Body of pancreas (tissue), 4 donors: Measurements from ENCODE around the gene RBM10. TPM values are rescaled to one million over a fixed set of nuclear protein-coding genes. Genes with fewer than 3 reads are reported as not detected.

ENCODE experiments used
- ATAC-seq: fragments of 150-250 bp; one replicate; pipeline ENCODE4 v1.9.1; 2016
- DNase-seq, 4 donors: peaks; one replicate each; pipeline ENCODE4 v3.0.0-alpha.2; 2019
- H3K27ac ChIP-seq, 4 donors: fragments of 200-600 bp; sonication (generic); 1 replicate in 3 of 4; 2 replicates in 1 of 4; pipeline versions ENCODE4 v1.5.1 to v1.6.1; 2016 to 2019; ENCODE audit warnings: mild to moderate bottlenecking in 1 of 4, mixed read lengths in 1 of 4, moderate library complexity in 1 of 4
- H3K27me3 ChIP-seq, 2 donors: fragments of 200-600 bp; sonication (generic); one replicate each; pipeline ENCODE4 v1.6.0; 2016; ENCODE audit warnings: mild to moderate bottlenecking in 1 of 2
- H3K36me3 ChIP-seq, 2 donors: fragments of 200-600 bp; sonication (generic); replicated peaks in 1 of 2; 2 replicates each; pipeline ENCODE4 v1.5.1; 2016; ENCODE audit warnings: low read depth in 2 of 2; ENCODE audit not compliant: insufficient read depth in 1 of 2
- H3K4me1 ChIP-seq: fragments of 200-600 bp; sonication (generic); one replicate; pipeline ENCODE4 v1.6.0; 2016
- H3K4me3 ChIP-seq, 2 donors: fragments of 200-600 bp; sonication (generic); 1 replicate in 1 of 2; 2 replicates in 1 of 2; pipeline ENCODE4 v1.5.1; 2016 to 2019
- H3K9me3 ChIP-seq, 3 donors: fragments of 200-600 bp; sonication (generic); 1 replicate in 2 of 3; 2 replicates in 1 of 3; pipeline ENCODE4 v1.5.1; 2016
- CTCF ChIP-seq, 7 experiments: fragments of 450-650 bp in 4 of 7; fragments of 200-600 bp in 3 of 7; sonication (generic) in 3 of 7; IDR thresholded peaks; one replicate each; pipeline ENCODE4 v1.5.1; 2016 to 2019; ENCODE audit warnings: antibody characterized with exemption in 7 of 7
- POLR2A ChIP-seq, 3 donors: fragments of 450-650 bp; IDR thresholded peaks; one replicate each; pipeline ENCODE4 v1.6.1; 2016; ENCODE audit warnings: antibody characterized with exemption in 3 of 3, mild to moderate bottlenecking in 2 of 3
- WGBS, 2 donors: methylation state at CpG; one replicate each; pipeline ENCODE4 v1.1.5; 2017; 5-methylcytosine and 5-hydroxymethylcytosine counted together
- intact Hi-C: fragments of 100-400 bp; cut with DNase I; formaldehyde crosslinking; loops from one replicate; pipeline ENCODE4 v1.15.1; 2023
- total RNA-seq, 2 donors: library from RNA; depleted of rRNA; stranded (reverse); fragments of >200 nt; gene quantifications; one replicate each; pipeline ENCODE4 v1.1.0, GENCODE V29; 2016

The RBM10 gene
- total RNA-seq, 2 donors from 2014 or later: 16.1 to 29.0 TPM

GRCh38 chrX:47146121-47146935 is 1.3 kb downstream of the RBM10 start:
- Histone ChIP-seq H3K27ac (peak overlapping the region in 2 of 4 donors; percentile 93 to 96), H3K4me3 (peak overlapping the region in 1 of 2 donors; percentile 48), H3K27me3 (no peaks in the 10 kb centered on the region), H3K9me3 (no peaks in the 10 kb centered on the region), H3K36me3 (no peaks in the 10 kb centered on the region), H3K4me1 (peaks cover 19% of the 10 kb centered on the region)
- WGBS, 2 donors: 0% methylated on average over 1 to 5 of the region's 10 CpGs
- ATAC-seq: no peak
- intact Hi-C loops: no loop called here
- TF ChIP-seq POLR2A (IDR thresholded peaks at IDR 0.05) (no peak), CTCF (IDR thresholded peaks at IDR 0.05) (no peak)
- peak in 1 of 4 donors; percentile 30 for DNase-seq

- intact Hi-C loops: no loop called here
- TF ChIP-seq POLR2A (IDR thresholded peaks at IDR 0.05) (no peak), CTCF (IDR thresholded peaks at IDR 0.05) (no peak)
- no peak for ATAC-seq
- DNase-seq: no peak
- Histone ChIP-seq H3K36me3 (no peaks in the 10 kb centered on the region), H3K9me3 (no peaks in the 10 kb centered on the region), H3K4me1 (peaks cover 19% of the 10 kb centered on the region), H3K4me3 (no peak overlapping the region), H3K27ac (peak overlapping the region in 1 of 4 donors; percentile 8), H3K27me3 (no peaks in the 10 kb centered on the region)
- WGBS, 2 donors: 46 to 76% methylated on average over 5 to 12 of the region's 12 CpGs
These were observed 2.2 kb downstream of the RBM10 start for GRCh38 chrX:47146936-47147859.

GRCh38 chrX:47148946-47149345 is 3.9 kb downstream of the RBM10 start:
- Histone ChIP-seq H3K27ac (no peak overlapping the region), H3K27me3 (no peaks in the 10 kb centered on the region), H3K9me3 (no peaks in the 10 kb centered on the region), H3K36me3 (no peaks in the 10 kb centered on the region), H3K4me3 (no peak overlapping the region), H3K4me1 (peaks cover 19% of the 10 kb centered on the region)
- WGBS, 2 donors: 50 to 53% methylated on average over 2 of the region's 2 CpGs
- no peak for ATAC-seq
- DNase-seq: peak in 1 of 4 donors; percentile 16
- TF ChIP-seq POLR2A (IDR thresholded peaks at IDR 0.05): no peak
- no peak for TF ChIP-seq CTCF (IDR thresholded peaks at IDR 0.05)
- intact Hi-C loops: no loop called here

- intact Hi-C loops: no loop called here
These were observed 6.4 kb downstream of the RBM10 start for GRCh38 chrX:47151435-47151834.

More at GRCh38 chrX:47151435-47151834, 6.4 kb downstream of the RBM10 start:
- TF ChIP-seq CTCF (IDR thresholded peaks at IDR 0.05) (no peak), POLR2A (IDR thresholded peaks at IDR 0.05) (no peak)
- DNase-seq: no peak
- ATAC-seq: no peak
- H3K36me3 ChIP-seq: no peaks in the 10 kb centered on the region
- H3K4me1 ChIP-seq: peaks cover 15% of the 10 kb centered on the region
- no peaks in the 10 kb centered on the region for H3K27me3 ChIP-seq
- H3K4me3 ChIP-seq: no peak overlapping the region
- H3K9me3 ChIP-seq: no peaks in the 10 kb centered on the region
- H3K27ac ChIP-seq: no peak overlapping the region
